CD4-positive, CD25-positive, alpha-beta regulatory T cell (primary cell): ENCODE measurements around the gene CDH13. TPM values are rescaled to one million over a fixed set of nuclear protein-coding genes. Genes with fewer than 3 reads are reported as not detected.
A peak's percentile ranks its signal among the peaks of the same experiment; 100 is the strongest.

ENCODE experiments used
- ATAC-seq, 2 donors: fragments of 150-1000 bp; cut with Tn5 transposase; one replicate each; pipeline ENCODE4 v1.10.0; 2021; ENCODE audit warnings: low read depth in 2 of 2, moderate number of reproducible peaks in 2 of 2, moderate library complexity in 1 of 2
- DNase-seq, 3 donors: peaks; one replicate each; pipeline versions ENCODE4 v3.0.0 to v3.0.0-alpha.2; 2012 to 2022; ENCODE audit warnings: mixed read lengths in 1 of 3
- H3K27ac ChIP-seq: one replicate; pipeline ENCODE4 v1.7.0; 2013; ENCODE audit warnings: mild to moderate bottlenecking, low read length; ENCODE audit not compliant: insufficient read depth, poor library complexity, severe bottlenecking
- H3K27me3 ChIP-seq: one replicate; pipeline ENCODE4 v1.7.0; 2013; ENCODE audit warnings: low read length; ENCODE audit not compliant: control insufficient read depth, insufficient read depth
- H3K36me3 ChIP-seq: one replicate; pipeline ENCODE4 v1.7.0; 2013; ENCODE audit warnings: mild to moderate bottlenecking, low read length, moderate library complexity; ENCODE audit not compliant: control insufficient read depth, insufficient read depth
- H3K4me1 ChIP-seq: 2 replicates; pipeline ENCODE4 v1.7.0; 2013; ENCODE audit warnings: mild to moderate bottlenecking, low read length; ENCODE audit not compliant: insufficient read depth, control insufficient read depth, poor library complexity, severe bottlenecking
- H3K4me3 ChIP-seq: one replicate; pipeline ENCODE4 v1.7.0; 2013; ENCODE audit warnings: low read depth, mild to moderate bottlenecking, low read length, moderate library complexity
- H3K9me3 ChIP-seq, 2 experiments: 1 replicate in 1 of 2; 2 replicates in 1 of 2; pipeline ENCODE4 v1.7.0; 2013; ENCODE audit warnings: low read length in 2 of 2, mild to moderate bottlenecking in 1 of 2, moderate library complexity in 1 of 2; ENCODE audit not compliant: control insufficient read depth in 2 of 2
- H3K27ac Mint-ChIP-seq, 3 donors: one replicate each; pipeline ENCODE4 v1.8.0; 2020 to 2022; ENCODE audit warnings: mild to moderate bottlenecking in 3 of 3, mixed read lengths in 3 of 3, moderate library complexity in 2 of 3
- H3K27me3 Mint-ChIP-seq: one replicate; pipeline ENCODE4 v1.8.0; 2022; ENCODE audit warnings: mild to moderate bottlenecking, mixed read lengths
- H3K36me3 Mint-ChIP-seq: one replicate; pipeline ENCODE4 v1.8.0; 2020; ENCODE audit warnings: mixed read lengths
- H3K4me1 Mint-ChIP-seq, 4 donors: one replicate each; pipeline ENCODE4 v1.8.0; 2020 to 2022; ENCODE audit warnings: mixed read lengths in 4 of 4, mild to moderate bottlenecking in 1 of 4
- H3K4me3 Mint-ChIP-seq, 4 donors: one replicate each; pipeline ENCODE4 v1.8.0; 2020 to 2022; ENCODE audit warnings: mild to moderate bottlenecking in 4 of 4, mixed read lengths in 4 of 4, moderate library complexity in 3 of 4
- H3K9me3 Mint-ChIP-seq, 7 donors: one replicate each; pipeline ENCODE4 v1.8.0; 2020 to 2022; ENCODE audit warnings: mixed read lengths in 7 of 7, mild to moderate bottlenecking in 3 of 7, moderate library complexity in 2 of 7
- polyA plus RNA-seq, 4 donors: library from polyadenylated mRNA; unstranded; fragments of 300-500 nt; fragmentation: Illumina TruSeq; gene quantifications; one replicate each; pipeline ENCODE4 v1.2.3, GENCODE V29; 2021
- total RNA-seq: library from RNA; stranded (reverse); gene quantifications from one replicate; pipeline ENCODE4 v1.2.3, GENCODE V29; 2022

The CDH13 gene
- total and polyA plus RNA-seq, 5 donors from 2014 or later = not detected

DNA sequence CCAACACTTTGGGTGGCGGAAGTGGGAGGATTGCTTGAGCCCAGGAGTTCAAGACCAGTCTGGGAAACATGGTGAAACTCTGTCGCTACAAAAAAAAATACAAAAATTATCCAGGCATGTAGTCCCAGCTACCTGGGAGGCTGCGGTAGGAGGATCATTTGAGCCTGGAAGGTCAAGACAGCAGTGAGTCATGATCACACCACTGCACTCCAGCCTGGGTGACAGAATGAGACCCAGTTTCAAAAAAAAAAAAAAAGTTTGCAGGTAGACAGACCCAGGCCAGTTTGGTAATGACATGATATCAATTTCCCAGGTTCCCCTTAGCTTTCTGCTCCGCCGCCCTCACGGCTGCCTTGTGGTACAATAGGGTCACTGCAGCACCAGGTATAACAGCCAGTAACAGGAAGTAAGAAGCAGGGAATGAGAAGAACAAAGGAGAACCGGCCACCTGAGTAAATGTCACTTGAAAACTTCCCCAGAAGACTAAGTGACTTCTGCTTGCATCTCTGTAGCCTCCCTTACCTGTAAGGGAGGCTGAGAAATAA, 979.8 kb downstream of the CDH13 start:
- H3K36me3 ChIP-seq = no peaks in the 10 kb centered on the region
- Mint-ChIP-seq H3K4me1 (no peaks in the 10 kb centered on the region), H3K36me3 (no peaks in the 10 kb centered on the region), H3K9me3 (peaks cover 0 to 1% (median 0%) of the 10 kb centered on the region in 7 donors), H3K4me3 (no peak overlapping the region), H3K27me3 (no peaks in the 10 kb centered on the region), H3K27ac (no peak overlapping the region)
- H3K4me3 ChIP-seq = no peak overlapping the region
- ATAC-seq = no peak
- no peaks in the 10 kb centered on the region for H3K27me3 ChIP-seq
- no peaks in the 10 kb centered on the region for H3K9me3 ChIP-seq
- DNase-seq = no peak
- no peak overlapping the region for H3K27ac ChIP-seq
- no peaks in the 10 kb centered on the region for H3K4me1 ChIP-seq

DNA sequence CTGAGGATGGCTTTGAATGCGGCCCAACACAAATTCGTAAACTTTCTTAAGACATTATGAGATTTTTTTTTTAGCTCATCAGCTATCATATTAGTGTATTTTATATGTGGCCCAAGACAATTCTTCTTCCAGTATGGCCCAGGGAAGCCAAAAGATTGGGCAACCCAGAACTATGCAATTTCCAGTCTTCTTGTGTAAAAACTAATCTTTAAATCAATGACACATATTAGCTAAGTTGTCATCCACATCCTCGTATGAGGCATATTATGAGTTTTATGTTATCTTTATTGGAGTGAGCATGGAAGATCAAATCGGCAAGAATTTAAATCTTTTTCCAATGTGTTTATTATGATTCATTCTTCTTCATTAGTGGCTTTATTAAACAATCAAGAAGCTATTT, 982.4 kb downstream of the CDH13 start:
- no peak overlapping the region for H3K27ac Mint-ChIP-seq
- no peaks in the 10 kb centered on the region for H3K27me3 ChIP-seq
- no peak for DNase-seq
- H3K9me3 ChIP-seq = no peaks in the 10 kb centered on the region
- no peaks in the 10 kb centered on the region for H3K36me3 Mint-ChIP-seq
- no peak overlapping the region for H3K4me3 Mint-ChIP-seq
- H3K4me1 Mint-ChIP-seq = no peaks in the 10 kb centered on the region
- H3K36me3 ChIP-seq = no peaks in the 10 kb centered on the region
- no peak for ATAC-seq
- no peaks in the 10 kb centered on the region for H3K27me3 Mint-ChIP-seq
- H3K27ac ChIP-seq = no peak overlapping the region
- no peak overlapping the region for H3K4me3 ChIP-seq
- H3K9me3 Mint-ChIP-seq = peaks cover 0 to 4% (median 0%) of the 10 kb centered on the region in 7 donors
- no peaks in the 10 kb centered on the region for H3K4me1 ChIP-seq

DNA sequence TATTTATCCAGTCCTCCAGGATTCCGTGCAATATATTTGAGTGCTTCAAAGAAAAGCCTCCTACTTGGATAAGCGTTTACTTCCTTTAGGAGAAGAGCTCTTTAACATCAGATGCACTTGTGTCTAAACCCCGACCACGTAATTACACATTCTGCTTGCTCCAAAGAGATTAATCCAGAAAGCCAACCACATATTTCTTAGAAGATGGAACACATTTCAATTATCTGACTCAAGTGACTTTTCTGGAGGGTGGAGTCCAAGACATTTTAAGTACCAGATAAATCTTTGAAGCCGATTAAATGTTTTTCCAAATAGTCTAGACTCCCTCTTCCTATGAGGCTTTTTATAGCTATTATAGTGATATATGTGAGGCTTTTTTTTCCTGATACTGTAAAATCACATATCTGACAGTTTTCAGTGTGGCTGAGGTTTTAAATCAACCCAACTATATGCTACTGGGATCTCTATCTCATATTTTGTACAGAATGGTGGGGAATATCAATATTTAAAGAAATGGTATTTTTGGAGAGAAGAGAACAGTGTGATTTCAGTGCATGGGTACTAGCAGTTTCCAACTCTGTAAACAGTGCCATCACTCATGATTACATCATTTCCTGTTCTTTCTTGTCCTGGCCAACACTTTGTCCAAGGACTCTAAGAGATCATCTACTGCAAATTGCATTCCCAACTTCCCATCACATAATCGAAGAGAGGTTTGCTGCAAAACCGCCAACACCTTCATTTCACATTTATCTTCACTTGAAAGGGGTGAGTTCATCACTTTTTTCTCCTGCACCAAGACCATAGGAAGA, 988.6 kb downstream of the CDH13 start:
- peaks cover 0 to 4% (median 1%) of the 10 kb centered on the region in 7 donors for H3K9me3 Mint-ChIP-seq
- ATAC-seq (no peak), DNase-seq (no peak)
- Histone ChIP-seq H3K4me3 (no peak overlapping the region), H3K27me3 (no peaks in the 10 kb centered on the region), H3K9me3 (no peaks in the 10 kb centered on the region), H3K36me3 (no peaks in the 10 kb centered on the region), H3K27ac (no peak overlapping the region), H3K4me1 (no peaks in the 10 kb centered on the region)
- H3K36me3 Mint-ChIP-seq = no peaks in the 10 kb centered on the region
- no peak overlapping the region for H3K27ac Mint-ChIP-seq
- no peak overlapping the region for H3K4me3 Mint-ChIP-seq
- H3K27me3 Mint-ChIP-seq = no peaks in the 10 kb centered on the region
- H3K4me1 Mint-ChIP-seq = no peaks in the 10 kb centered on the region

DNA sequence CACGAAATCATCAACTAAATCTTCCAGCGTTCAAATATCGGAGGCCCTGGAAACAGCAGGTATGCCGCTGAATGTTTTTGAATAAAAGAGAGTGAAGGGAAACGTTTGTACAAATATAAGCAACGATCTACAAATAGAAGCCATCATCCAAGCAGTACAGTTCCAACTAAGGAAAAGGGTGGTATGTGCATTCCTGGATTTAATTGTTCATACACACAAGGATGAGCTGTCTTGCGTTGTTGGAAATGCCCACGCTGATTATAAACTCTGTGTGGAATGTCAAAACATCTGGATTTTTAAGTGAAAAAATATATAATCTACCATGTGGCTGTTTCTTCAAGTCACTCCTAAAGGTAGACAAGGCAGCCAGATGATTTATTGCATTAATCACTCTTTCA, 989.2 kb downstream of the CDH13 start:
- DNase-seq (no peak), ATAC-seq (no peak)
- Mint-ChIP-seq H3K27me3 (no peaks in the 10 kb centered on the region), H3K9me3 (peaks cover 0 to 4% (median 1%) of the 10 kb centered on the region in 7 donors), H3K4me1 (no peaks in the 10 kb centered on the region), H3K4me3 (no peak overlapping the region), H3K36me3 (no peaks in the 10 kb centered on the region), H3K27ac (no peak overlapping the region)
- Histone ChIP-seq H3K27ac (no peak overlapping the region), H3K36me3 (no peaks in the 10 kb centered on the region), H3K4me1 (no peaks in the 10 kb centered on the region), H3K9me3 (no peaks in the 10 kb centered on the region), H3K27me3 (no peaks in the 10 kb centered on the region), H3K4me3 (no peak overlapping the region)

DNA sequence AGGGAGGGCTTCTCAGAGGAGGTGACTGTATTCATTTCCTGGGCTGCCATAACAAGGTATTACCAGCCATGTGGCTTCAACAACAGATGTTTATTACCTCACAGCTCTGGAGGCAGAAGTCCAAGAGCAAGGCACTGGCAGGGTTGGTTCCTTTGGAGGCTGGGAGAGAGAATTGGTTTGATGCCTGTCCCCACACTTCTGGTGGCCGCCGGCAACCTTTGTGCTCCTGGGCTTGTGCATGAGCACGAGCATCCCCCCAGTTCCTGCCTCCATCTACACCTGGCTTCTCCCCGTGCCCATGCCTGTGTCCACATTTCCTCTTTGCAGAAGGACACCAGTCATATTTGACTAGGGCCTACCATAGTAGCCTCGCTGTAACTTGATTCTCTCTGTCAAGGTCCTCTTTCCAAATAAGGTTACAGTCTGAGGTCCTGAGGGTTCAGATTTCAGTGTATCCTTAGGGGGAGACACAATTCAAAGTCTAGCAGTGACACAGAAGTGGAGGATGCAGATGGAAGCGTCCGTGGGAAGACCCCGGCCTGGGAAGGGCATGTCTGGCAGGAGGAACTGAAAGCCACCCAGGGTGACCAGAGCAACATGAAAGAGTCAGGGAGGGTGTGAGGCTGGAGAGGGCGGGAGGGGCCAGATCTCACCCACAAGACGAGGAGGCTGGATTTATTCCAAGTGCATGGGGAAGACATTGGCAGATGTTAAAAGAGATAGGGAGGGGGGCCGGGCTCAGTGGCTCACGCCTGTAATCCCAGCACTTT, 992.8 kb downstream of the CDH13 start:
- H3K27ac Mint-ChIP-seq = peak overlapping the region in 1 of 3 donors; percentile 65
- DNase-seq (no peak), ATAC-seq (no peak)
- H3K36me3 ChIP-seq = no peaks in the 10 kb centered on the region
- no peaks in the 10 kb centered on the region for H3K9me3 ChIP-seq
- H3K27ac ChIP-seq = no peak overlapping the region
- H3K27me3 ChIP-seq = no peaks in the 10 kb centered on the region
- no peaks in the 10 kb centered on the region for H3K27me3 Mint-ChIP-seq
- H3K4me3 Mint-ChIP-seq = no peak overlapping the region
- no peaks in the 10 kb centered on the region for H3K4me1 ChIP-seq
- no peaks in the 10 kb centered on the region for H3K36me3 Mint-ChIP-seq
- H3K4me3 ChIP-seq = no peak overlapping the region
- no peaks in the 10 kb centered on the region for H3K4me1 Mint-ChIP-seq
- peaks cover 0 to 2% (median 0%) of the 10 kb centered on the region in 7 donors for H3K9me3 Mint-ChIP-seq

GRCh38 chr16:83622010-83622409, 995.2 kb downstream of the CDH13 start:
- no peaks in the 10 kb centered on the region for H3K36me3 ChIP-seq
- Mint-ChIP-seq H3K27ac (no peak overlapping the region), H3K4me3 (no peak overlapping the region), H3K27me3 (no peaks in the 10 kb centered on the region), H3K9me3 (peaks cover 0 to 2% (median 0%) of the 10 kb centered on the region in 7 donors), H3K36me3 (no peaks in the 10 kb centered on the region), H3K4me1 (no peaks in the 10 kb centered on the region)
- H3K4me3 ChIP-seq = no peak overlapping the region
- no peaks in the 10 kb centered on the region for H3K27me3 ChIP-seq
- DNase-seq = no peak
- no peak for ATAC-seq
- no peak overlapping the region for H3K27ac ChIP-seq
- H3K4me1 ChIP-seq = no peaks in the 10 kb centered on the region
- H3K9me3 ChIP-seq = no peaks in the 10 kb centered on the region

DNA sequence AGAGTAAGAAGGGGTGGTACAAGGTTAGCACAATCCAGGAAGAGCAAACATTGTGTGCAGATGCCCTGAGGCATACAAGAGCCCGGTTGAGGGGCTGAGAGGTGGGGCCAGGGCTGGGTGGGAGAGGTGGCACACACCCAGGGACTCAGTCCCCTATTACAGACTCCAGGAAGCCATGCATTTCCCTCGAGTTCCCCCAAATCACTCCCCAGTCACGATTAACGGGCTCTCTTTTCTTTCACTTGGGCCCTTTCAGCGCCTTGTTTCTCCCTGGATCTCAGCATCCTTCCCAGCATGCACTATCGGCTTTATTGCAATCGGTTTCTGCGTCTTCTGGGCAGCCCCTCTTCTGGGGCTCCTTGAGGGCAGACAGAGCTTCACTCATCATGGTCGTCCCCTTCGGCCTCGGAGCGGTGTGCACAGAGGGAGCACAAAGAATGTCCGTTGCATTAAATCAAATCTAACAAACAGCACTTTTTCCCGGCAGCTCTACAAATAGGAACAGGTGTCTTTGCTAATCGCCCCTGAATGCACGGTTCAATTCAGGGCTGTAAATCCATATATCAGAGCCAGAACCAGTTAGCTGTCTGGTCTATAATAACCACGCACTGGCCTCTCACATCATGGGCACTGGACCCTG, 996.4 kb downstream of the CDH13 start:
- no peaks in the 10 kb centered on the region for H3K27me3 ChIP-seq
- Mint-ChIP-seq H3K36me3 (no peaks in the 10 kb centered on the region), H3K4me1 (no peaks in the 10 kb centered on the region), H3K9me3 (peaks cover 0 to 2% (median 0%) of the 10 kb centered on the region in 7 donors), H3K27ac (no peak overlapping the region), H3K4me3 (no peak overlapping the region), H3K27me3 (no peaks in the 10 kb centered on the region)
- no peaks in the 10 kb centered on the region for H3K4me1 ChIP-seq
- H3K9me3 ChIP-seq = no peaks in the 10 kb centered on the region
- ATAC-seq (no peak), DNase-seq (no peak)
- no peak overlapping the region for H3K27ac ChIP-seq
- no peaks in the 10 kb centered on the region for H3K36me3 ChIP-seq
- H3K4me3 ChIP-seq = no peak overlapping the region
